ENCODE data around the gene PTPN2. TPM values are rescaled to one million over a fixed set of nuclear protein-coding genes. Genes with fewer than 3 reads are reported as not detected.

The PTPN2 gene
- total RNA-seq, 1 experiment from 2014 or later, result 44.7 TPM

- intact Hi-C loops (cut with micrococcal nuclease; ENCODE audit: unreplicated experiment), result no loop called here
- H3K4me3 ChIP-seq (ENCODE audit: low read depth, low read length, poor library complexity, severe bottlenecking), result no peak overlapping the region
- H3K27ac ChIP-seq (ENCODE audit: low read depth, low read length, poor library complexity, severe bottlenecking), result no peak overlapping the region
- H3K36me3 ChIP-seq (ENCODE audit: insufficient read depth, low read length, poor library complexity, severe bottlenecking), result no peaks in the 10 kb centered on the region
- no peaks in the 10 kb centered on the region for H3K27me3 ChIP-seq (replicated peaks; ENCODE audit: insufficient read depth, low read depth, low read length, poor library complexity)
- POLR2A ChIA-PET (ENCODE audit: low non-redundant PET), result no interaction called here
- H3K9me3 ChIP-seq (ENCODE audit: low read depth, low read length, poor library complexity, severe bottlenecking), result no peaks in the 10 kb centered on the region
- no peaks in the 10 kb centered on the region for H3K4me1 ChIP-seq (ENCODE audit: insufficient read depth, low read length, poor library complexity, severe bottlenecking)
- BruUV-seq (replicated peaks), result no TSS peak
- CTCF ChIA-PET, result no interaction called here
- DNase-seq (ENCODE audit: low spot score), result no peak
- no peak for TF ChIP-seq EZH2 (IDR thresholded peaks at IDR 0.05; ENCODE audit: borderline replicate concordance, low read depth, low read length, poor library complexity, severe bottlenecking)
- no peak for TF ChIP-seq CTCF (conservative IDR thresholded peaks at IDR 0.05; ENCODE audit: low read depth, low read length)
Measured at GRCh38 chr18:12872408-12872807, 11.6 kb downstream of the PTPN2 start.

- no peaks in the 10 kb centered on the region for H3K4me1 ChIP-seq (ENCODE audit: insufficient read depth, low read length, poor library complexity, severe bottlenecking)
- BruUV-seq (replicated peaks), result no TSS peak
- ChIA-PET POLR2A (ENCODE audit: low non-redundant PET) (no interaction called here), CTCF (no interaction called here)
- no peaks in the 10 kb centered on the region for H3K36me3 ChIP-seq (ENCODE audit: insufficient read depth, low read length, poor library complexity, severe bottlenecking)
- H3K27ac ChIP-seq (ENCODE audit: low read depth, low read length, poor library complexity, severe bottlenecking), result no peak overlapping the region
- no peak for DNase-seq (ENCODE audit: low spot score)
- TF ChIP-seq CTCF (conservative IDR thresholded peaks at IDR 0.05; ENCODE audit: low read depth, low read length) (no peak), EZH2 (IDR thresholded peaks at IDR 0.05; ENCODE audit: borderline replicate concordance, low read depth, low read length, poor library complexity, severe bottlenecking) (no peak)
- H3K9me3 ChIP-seq (ENCODE audit: low read depth, low read length, poor library complexity, severe bottlenecking), result no peaks in the 10 kb centered on the region
- H3K27me3 ChIP-seq (replicated peaks; ENCODE audit: insufficient read depth, low read depth, low read length, poor library complexity), result no peaks in the 10 kb centered on the region
- H3K4me3 ChIP-seq (ENCODE audit: low read depth, low read length, poor library complexity, severe bottlenecking), result no peak overlapping the region
- intact Hi-C loops (cut with micrococcal nuclease; ENCODE audit: unreplicated experiment), result no loop called here
Measured at GRCh38 chr18:12868576-12868975, 15.5 kb downstream of the PTPN2 start.

- H3K9me3 ChIP-seq (ENCODE audit: low read depth, low read length, poor library complexity, severe bottlenecking), result no peaks in the 10 kb centered on the region
- no peaks in the 10 kb centered on the region for H3K27me3 ChIP-seq (replicated peaks; ENCODE audit: insufficient read depth, low read depth, low read length, poor library complexity)
- TF ChIP-seq CTCF (conservative IDR thresholded peaks at IDR 0.05; ENCODE audit: low read depth, low read length) (no peak), EZH2 (IDR thresholded peaks at IDR 0.05; ENCODE audit: borderline replicate concordance, low read depth, low read length, poor library complexity, severe bottlenecking) (no peak)
- ChIA-PET CTCF (no interaction called here), POLR2A (ENCODE audit: low non-redundant PET) (no interaction called here)
- intact Hi-C loops (cut with micrococcal nuclease; ENCODE audit: unreplicated experiment), result no loop called here
- H3K4me3 ChIP-seq (ENCODE audit: low read depth, low read length, poor library complexity, severe bottlenecking), result no peak overlapping the region
- no peaks in the 10 kb centered on the region for H3K36me3 ChIP-seq (ENCODE audit: insufficient read depth, low read length, poor library complexity, severe bottlenecking)
- H3K4me1 ChIP-seq (ENCODE audit: insufficient read depth, low read length, poor library complexity, severe bottlenecking), result no peaks in the 10 kb centered on the region
- DNase-seq (ENCODE audit: low spot score), result no peak
- no TSS peak for BruUV-seq (replicated peaks)
- H3K27ac ChIP-seq (ENCODE audit: low read depth, low read length, poor library complexity, severe bottlenecking), result no peak overlapping the region
Measured at GRCh38 chr18:12867441-12868123, 16.5 kb downstream of the PTPN2 start.

Measured in A673 (cell line).